T-helper 1 cell treated with Interleukin-12 subunit alpha and Interleukin-12 subunit beta and Interleukin-4 antibody, amounts not matched to agents 30 μg/mL and 1 μg/mL, for 36 hours (primary cell): ENCODE results near the gene ETV6.
"Not testable (repeated sequence)": the region's sequence is repeated elsewhere in the genome, so short reads cannot be mapped to it uniquely, and the experiment has no call there.

Experiments used
- H3K27ac Mint-ChIP-seq: one replicate; pipeline ENCODE4 v1.8.0; 2021; ENCODE audit warnings: mild to moderate bottlenecking, mixed read lengths
- H3K27me3 Mint-ChIP-seq: one replicate; pipeline ENCODE4 v1.8.0; 2021; ENCODE audit warnings: low read depth, mixed read lengths
- H3K36me3 Mint-ChIP-seq: one replicate; pipeline ENCODE4 v1.8.0; 2021; ENCODE audit warnings: low read depth, mixed read lengths
- H3K4me1 Mint-ChIP-seq: one replicate; pipeline ENCODE4 v1.8.0; 2021; ENCODE audit warnings: low read depth, mixed read lengths
- H3K4me3 Mint-ChIP-seq: one replicate; pipeline ENCODE4 v1.8.0; 2021; ENCODE audit warnings: mild to moderate bottlenecking, moderate library complexity, mixed read lengths
- H3K9me3 Mint-ChIP-seq: one replicate; pipeline ENCODE4 v1.8.0; 2021; ENCODE audit warnings: mixed read lengths

ETV6 gene

DNA sequence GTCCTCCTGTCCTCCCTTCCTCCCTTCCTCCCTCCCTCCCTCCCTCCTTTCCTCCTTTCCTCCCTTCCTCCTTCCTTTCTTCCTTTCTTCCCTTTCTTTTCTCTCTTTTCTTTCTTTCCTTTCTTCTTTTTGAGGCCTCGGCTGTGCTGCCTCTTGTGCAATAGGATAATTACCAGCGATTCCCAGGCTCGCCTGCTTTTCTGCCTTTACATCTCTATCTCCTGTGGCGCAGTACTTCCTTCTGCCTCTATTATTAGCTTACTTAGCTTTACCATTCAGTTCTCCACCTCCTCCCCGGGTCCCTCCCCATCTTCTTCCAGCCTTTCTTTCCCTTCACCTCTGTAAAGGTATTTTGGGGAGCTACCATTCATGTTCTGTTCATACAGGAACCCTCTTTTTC lies 19.9 kb downstream of the ETV6 start:
- no peaks in the 10 kb centered on the region for H3K9me3 Mint-ChIP-seq
- H3K27ac Mint-ChIP-seq = no peak overlapping the region
- H3K4me1 Mint-ChIP-seq = peaks cover 47% of the 10 kb centered on the region
- H3K36me3 Mint-ChIP-seq = peaks cover 17% of the 10 kb centered on the region
- H3K4me3 Mint-ChIP-seq = no peak overlapping the region
- H3K27me3 Mint-ChIP-seq = no peaks in the 10 kb centered on the region

DNA sequence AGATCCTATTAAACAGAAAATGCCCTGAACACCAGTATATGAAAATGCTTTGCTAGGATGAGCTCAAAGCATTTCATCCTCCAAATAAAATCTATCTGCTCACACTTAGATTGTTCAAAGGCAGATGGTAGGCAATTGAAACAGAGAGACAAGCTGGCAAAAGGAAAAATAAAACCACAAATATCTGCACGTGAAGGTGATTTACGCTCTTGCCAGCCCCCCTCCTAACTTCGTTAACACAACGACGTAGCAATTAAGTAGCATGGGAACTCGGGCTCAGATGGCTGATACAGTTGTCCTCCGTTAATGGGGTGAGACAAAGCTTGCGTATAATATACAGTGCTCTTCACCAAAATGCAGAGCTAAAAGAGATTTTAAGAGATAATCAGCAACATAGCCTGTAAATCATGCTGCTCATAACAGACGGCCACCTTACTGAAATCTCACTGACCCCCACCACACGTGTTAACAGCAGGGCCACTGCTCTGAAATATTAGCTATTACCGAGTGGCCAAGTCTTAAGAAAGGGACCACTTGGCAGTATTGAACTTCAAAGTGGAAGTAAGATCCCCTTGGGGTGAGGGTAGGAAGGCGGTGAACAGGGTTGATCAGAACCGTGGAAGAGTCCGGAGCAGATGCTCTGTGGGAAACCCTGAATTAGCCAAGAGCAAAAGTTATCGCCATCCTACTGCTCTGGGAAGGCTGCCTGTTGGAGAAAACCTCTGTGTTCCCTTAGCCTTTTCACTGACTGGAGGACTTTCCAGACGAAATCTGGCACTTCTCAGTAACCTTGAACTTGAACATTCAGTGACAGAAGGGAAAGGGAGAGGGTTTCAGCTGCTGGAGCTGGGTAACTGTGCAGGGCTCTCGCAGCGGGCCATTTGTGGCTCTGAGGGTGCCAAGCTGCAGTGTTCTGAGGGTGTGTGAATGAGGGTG lies 23.1 kb downstream of the ETV6 start:
- H3K27ac Mint-ChIP-seq = no peak overlapping the region
- H3K36me3 Mint-ChIP-seq = peaks cover 16% of the 10 kb centered on the region
- no peaks in the 10 kb centered on the region for H3K9me3 Mint-ChIP-seq

DNA sequence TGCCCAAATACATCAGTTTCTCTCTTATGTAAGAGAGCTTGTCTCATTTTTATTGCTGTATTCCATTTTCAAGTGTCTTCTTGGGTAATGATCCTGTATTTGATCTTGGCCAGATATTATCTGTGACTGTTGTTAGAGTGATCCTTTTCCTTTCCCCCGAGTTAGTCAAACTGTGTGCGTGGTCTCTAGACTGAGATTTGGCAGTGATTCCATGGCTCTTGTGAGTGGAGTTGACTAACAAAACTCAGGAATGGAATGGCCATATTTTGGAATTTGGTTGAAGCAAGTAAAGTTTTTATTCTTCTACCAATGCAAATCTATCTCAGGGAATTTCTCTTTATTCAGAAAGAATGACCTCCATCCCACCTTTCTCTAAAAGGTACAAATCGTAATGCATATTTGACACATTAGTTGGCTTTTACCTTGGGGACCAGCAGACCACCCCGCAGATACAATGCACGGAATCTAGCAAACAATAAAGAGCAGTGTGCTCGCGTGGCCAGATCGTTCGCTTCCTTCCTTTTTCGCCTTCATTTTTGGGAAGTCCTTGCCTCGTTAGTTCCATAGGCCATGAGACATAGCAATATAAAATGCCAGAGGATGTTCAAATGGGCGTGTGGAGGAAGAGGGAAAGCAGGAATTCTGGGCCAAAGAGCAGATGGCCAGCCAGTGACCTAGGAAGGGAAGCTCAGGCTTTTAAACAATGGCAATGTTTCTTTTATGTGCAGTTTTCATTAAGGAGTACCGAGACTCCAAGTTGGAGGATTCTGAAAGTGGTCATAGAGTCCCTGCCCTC lies 24.4 kb downstream of the ETV6 start:
- Mint-ChIP-seq H3K4me1 (peaks cover 37% of the 10 kb centered on the region), H3K9me3 (no peaks in the 10 kb centered on the region), H3K27ac (no peak overlapping the region)

More for the DNA sequence above, 23.1 kb downstream of the ETV6 start:
- Mint-ChIP-seq H3K27me3 (no peaks in the 10 kb centered on the region), H3K4me3 (no peak overlapping the region), H3K4me1 (peaks cover 40% of the 10 kb centered on the region)

DNA sequence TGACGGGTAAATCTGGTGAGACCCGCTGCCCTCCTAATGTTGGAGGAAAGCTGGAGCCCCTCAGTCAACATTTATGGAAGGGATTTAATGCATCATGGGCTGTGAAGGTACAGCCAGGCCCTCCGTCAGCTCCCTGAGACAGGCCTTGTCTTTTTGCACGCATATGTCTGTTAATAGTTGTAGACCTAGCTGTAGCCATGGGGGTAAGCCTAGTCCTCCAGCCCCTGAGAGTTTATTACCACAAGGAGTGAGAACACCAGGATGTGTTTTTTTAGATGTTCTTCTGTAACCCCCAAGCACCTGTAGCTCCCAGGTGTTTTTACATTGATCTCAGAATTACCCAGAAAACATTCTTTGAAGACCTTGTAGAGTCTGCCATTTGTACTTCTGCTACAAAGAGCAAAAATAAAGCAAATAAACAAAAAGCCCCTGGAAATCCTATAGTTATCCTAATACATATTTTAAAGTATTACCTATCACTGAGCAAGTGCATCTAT lies 25.5 kb downstream of the ETV6 start:
- no peaks in the 10 kb centered on the region for H3K9me3 Mint-ChIP-seq
- no peaks in the 10 kb centered on the region for H3K27me3 Mint-ChIP-seq
- no peak overlapping the region for H3K27ac Mint-ChIP-seq
- H3K4me1 Mint-ChIP-seq = peaks cover 40% of the 10 kb centered on the region
- peaks cover 20% of the 10 kb centered on the region for H3K36me3 Mint-ChIP-seq
- H3K4me3 Mint-ChIP-seq = no peak overlapping the region

More for the DNA sequence above, 24.4 kb downstream of the ETV6 start:
- H3K27me3 Mint-ChIP-seq = no peaks in the 10 kb centered on the region
- H3K4me3 Mint-ChIP-seq = no peak overlapping the region
- H3K36me3 Mint-ChIP-seq = peaks cover 18% of the 10 kb centered on the region

- Mint-ChIP-seq H3K4me3 (no peak overlapping the region), H3K27ac (no peak overlapping the region), H3K9me3 (no peaks in the 10 kb centered on the region), H3K27me3 (no peaks in the 10 kb centered on the region), H3K36me3 (peaks cover 20% of the 10 kb centered on the region), H3K4me1 (peaks cover 40% of the 10 kb centered on the region)
These were observed 26.6 kb downstream of the ETV6 start for GRCh38 chr12:11676052-11676451.

DNA sequence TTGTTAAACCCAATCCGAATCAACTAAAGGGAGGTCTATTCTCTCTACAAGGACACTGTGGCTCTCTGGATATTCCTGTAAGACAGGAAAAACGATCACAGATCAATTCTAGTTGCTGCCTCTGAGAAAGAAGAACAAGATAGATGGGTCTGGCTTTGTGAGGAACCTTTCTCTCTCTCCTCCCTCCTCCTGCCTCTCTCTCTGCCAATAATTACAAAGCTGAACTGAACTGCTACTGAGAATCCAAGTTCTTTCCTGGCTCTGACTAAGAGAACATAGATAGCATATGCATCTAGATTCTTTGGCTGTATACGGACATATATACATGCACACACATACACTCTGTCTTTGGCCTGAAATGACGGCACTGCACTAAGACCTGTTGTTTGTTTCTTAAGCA lies 27.6 kb downstream of the ETV6 start:
- Mint-ChIP-seq H3K36me3 (peaks cover 24% of the 10 kb centered on the region), H3K4me3 (no peak overlapping the region), H3K27ac (no peak overlapping the region), H3K27me3 (no peaks in the 10 kb centered on the region), H3K4me1 (peaks cover 43% of the 10 kb centered on the region), H3K9me3 (peaks cover 6% of the 10 kb centered on the region)

GRCh38 chr12:11677752-11678151 lies 28.3 kb downstream of the ETV6 start:
- Mint-ChIP-seq H3K27ac (no peak overlapping the region), H3K27me3 (no peaks in the 10 kb centered on the region), H3K4me1 (peaks cover 44% of the 10 kb centered on the region), H3K36me3 (peaks cover 31% of the 10 kb centered on the region), H3K4me3 (no peak overlapping the region), H3K9me3 (peaks cover 11% of the 10 kb centered on the region)

DNA sequence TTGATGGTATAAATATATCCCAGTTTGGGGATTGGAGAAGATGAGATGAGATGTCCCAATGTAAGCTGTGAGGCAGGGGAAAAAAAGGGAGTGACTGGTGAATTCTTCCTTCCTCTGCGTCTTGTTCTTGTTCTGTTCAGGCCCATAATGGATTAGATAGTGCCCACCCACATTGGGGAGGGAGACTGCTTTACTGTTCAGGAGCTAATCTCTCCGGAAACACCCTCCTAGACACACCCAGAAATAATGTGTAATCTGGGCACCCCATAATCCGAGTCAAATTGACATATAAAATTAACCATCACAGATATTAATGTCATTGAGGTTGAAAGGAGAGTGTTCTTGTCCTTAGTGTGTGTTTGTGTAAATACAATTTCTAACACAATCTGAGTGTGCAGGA lies 29.3 kb downstream of the ETV6 start:
- no peaks in the 10 kb centered on the region for H3K27me3 Mint-ChIP-seq
- H3K4me3 Mint-ChIP-seq = no peak overlapping the region
- H3K9me3 Mint-ChIP-seq = peaks cover 11% of the 10 kb centered on the region
- peaks cover 35% of the 10 kb centered on the region for H3K36me3 Mint-ChIP-seq
- no peak overlapping the region for H3K27ac Mint-ChIP-seq
- H3K4me1 Mint-ChIP-seq = peaks cover 44% of the 10 kb centered on the region

DNA sequence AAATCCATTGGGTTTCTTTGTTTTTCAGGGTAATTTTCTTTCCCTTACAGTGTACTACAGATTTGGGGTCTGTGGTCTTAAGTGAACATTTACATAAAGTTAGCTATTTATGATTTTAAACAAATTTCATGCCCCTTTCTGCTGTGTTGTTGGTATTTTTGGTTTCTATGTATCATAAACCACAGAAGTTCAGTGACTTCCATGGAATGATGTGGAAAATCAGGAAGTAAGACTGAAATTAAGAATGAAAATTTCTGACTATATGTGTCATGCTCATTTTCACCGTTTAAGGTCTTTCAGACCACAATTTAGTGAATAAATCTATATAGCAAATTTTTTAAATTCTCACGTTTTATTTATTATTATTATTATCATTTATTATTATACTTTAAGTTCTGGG lies 31.7 kb downstream of the ETV6 start:
- Mint-ChIP-seq H3K27me3 (no peaks in the 10 kb centered on the region), H3K27ac (no peak overlapping the region), H3K9me3 (peaks cover 11% of the 10 kb centered on the region), H3K36me3 (peaks cover 35% of the 10 kb centered on the region), H3K4me3 (no peak overlapping the region), H3K4me1 (peaks cover 45% of the 10 kb centered on the region)

DNA sequence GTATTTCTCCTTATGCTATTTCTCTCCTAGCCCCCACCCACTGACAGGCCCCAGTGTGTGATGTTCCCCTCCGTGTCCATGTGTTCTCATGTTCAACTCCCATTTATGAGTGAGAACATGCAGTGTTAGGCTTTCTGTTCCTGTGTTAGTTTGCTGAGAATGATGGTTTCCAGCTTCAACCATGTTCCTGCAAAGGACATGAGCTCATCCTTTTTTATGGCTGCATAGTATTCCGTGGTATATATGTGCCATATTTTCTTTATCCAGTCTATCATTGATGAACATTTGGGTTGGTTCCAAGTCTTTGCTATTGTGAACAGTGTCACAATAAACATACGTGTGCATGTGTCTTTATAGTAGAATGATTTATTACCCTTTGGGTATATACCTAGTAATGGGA lies 32.2 kb downstream of the ETV6 start:
- Mint-ChIP-seq H3K36me3 (peaks cover 32% of the 10 kb centered on the region), H3K9me3 (peaks cover 11% of the 10 kb centered on the region), H3K4me1 (peaks cover 42% of the 10 kb centered on the region)
- H3K27me3 Mint-ChIP-seq, H3K27ac Mint-ChIP-seq, H3K4me3 Mint-ChIP-seq: not testable (repeated sequence)

DNA sequence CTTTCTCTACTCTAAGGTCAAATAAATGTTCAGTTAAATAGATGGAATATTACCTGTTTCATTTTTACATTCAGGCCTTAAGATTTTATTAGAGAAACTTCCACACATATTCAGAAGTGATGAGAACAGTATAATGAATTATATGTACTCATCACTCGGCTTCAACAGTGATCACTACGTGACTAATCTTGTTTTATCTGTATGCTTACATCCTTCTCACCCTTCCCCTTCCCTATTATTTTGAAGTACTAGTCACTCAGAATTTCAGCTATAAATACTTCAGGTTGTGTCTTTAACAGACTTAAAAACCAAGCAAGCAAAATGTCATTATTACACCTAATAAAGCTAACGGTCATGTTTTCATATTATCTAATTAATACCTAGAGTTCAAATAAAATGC lies 34.9 kb downstream of the ETV6 start:
- Mint-ChIP-seq H3K27me3 (no peaks in the 10 kb centered on the region), H3K4me3 (no peak overlapping the region), H3K27ac (no peak overlapping the region), H3K36me3 (peaks cover 22% of the 10 kb centered on the region), H3K4me1 (peaks cover 35% of the 10 kb centered on the region), H3K9me3 (peaks cover 11% of the 10 kb centered on the region)

DNA sequence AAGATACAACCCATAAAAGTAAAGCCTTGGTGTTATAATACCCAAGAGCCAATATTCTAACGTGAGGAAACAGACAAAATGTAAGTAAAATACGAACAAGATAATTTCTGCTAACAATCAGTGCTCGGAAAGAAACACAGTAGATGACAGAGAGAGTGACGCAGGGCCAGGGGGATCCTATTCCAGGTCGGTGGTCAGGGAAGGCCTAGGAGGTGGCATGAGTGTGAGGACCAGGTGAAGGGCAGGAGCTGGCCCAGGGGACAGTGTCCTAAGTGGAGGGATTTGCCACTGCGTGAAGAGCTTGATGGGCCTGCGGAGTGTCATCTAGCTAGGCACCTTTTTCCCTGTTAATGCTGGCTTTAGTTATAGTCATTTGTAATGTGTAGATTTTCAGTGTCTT lies 35.3 kb downstream of the ETV6 start:
- Mint-ChIP-seq H3K36me3 (peaks cover 18% of the 10 kb centered on the region), H3K27me3 (no peaks in the 10 kb centered on the region), H3K4me3 (no peak overlapping the region), H3K27ac (no peak overlapping the region), H3K9me3 (peaks cover 11% of the 10 kb centered on the region), H3K4me1 (peaks cover 31% of the 10 kb centered on the region)

- peaks cover 34% of the 10 kb centered on the region for H3K4me1 Mint-ChIP-seq
- H3K27me3 Mint-ChIP-seq = no peaks in the 10 kb centered on the region
- peaks cover 11% of the 10 kb centered on the region for H3K9me3 Mint-ChIP-seq
- H3K4me3 Mint-ChIP-seq = no peak overlapping the region
- peaks cover 16% of the 10 kb centered on the region for H3K36me3 Mint-ChIP-seq
- no peak overlapping the region for H3K27ac Mint-ChIP-seq
These were observed 35.8 kb downstream of the ETV6 start for GRCh38 chr12:11685316-11685715.

DNA sequence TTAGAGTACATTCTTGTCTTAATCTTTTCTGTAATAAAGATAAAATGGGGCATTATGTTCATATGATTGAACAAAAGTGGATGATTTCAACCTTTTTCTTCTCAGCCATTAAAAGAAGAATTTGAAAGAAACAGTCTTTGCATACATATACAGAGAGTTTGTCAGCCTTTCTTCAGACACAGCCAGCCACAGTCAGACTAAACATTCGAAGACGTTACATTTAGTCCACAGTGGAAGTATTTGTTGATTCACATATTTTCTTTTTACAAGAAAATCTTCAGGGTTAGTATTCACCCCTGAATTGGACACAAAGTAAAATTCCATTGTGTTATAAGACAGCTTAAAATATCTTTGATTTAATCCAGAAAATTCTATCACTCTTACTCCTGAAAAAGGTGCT lies 36.2 kb downstream of the ETV6 start:
- Mint-ChIP-seq H3K36me3 (peaks cover 16% of the 10 kb centered on the region), H3K4me1 (peaks cover 33% of the 10 kb centered on the region), H3K27ac (no peak overlapping the region), H3K27me3 (no peaks in the 10 kb centered on the region), H3K9me3 (peaks cover 11% of the 10 kb centered on the region), H3K4me3 (no peak overlapping the region)

DNA sequence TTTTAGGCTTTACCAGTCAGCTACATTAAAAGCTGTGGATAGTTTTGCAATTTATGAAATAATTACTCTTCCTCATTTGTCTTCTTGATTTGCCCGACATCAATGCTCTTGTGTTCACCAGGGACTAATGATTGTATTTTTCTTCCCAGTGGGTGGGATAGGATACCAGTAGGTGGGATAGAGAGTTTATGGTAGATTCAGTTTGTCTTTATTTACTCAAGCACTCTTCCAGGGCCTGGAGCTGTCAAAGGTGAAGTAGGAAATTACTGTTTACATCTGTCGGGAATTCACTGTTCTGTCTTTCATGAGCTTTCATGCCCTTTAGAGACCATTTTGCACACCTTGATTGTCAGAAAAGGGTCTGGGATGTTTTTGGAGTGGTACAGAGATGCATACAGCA lies 36.6 kb downstream of the ETV6 start:
- H3K36me3 Mint-ChIP-seq = peaks cover 17% of the 10 kb centered on the region
- H3K4me1 Mint-ChIP-seq = peaks cover 35% of the 10 kb centered on the region
- no peak overlapping the region for H3K27ac Mint-ChIP-seq

More for the DNA sequence above, 36.6 kb downstream of the ETV6 start:
- Mint-ChIP-seq H3K9me3 (peaks cover 11% of the 10 kb centered on the region), H3K4me3 (no peak overlapping the region), H3K27me3 (no peaks in the 10 kb centered on the region)
